ENCODE measurements around the gene GLIS1.

DNA sequence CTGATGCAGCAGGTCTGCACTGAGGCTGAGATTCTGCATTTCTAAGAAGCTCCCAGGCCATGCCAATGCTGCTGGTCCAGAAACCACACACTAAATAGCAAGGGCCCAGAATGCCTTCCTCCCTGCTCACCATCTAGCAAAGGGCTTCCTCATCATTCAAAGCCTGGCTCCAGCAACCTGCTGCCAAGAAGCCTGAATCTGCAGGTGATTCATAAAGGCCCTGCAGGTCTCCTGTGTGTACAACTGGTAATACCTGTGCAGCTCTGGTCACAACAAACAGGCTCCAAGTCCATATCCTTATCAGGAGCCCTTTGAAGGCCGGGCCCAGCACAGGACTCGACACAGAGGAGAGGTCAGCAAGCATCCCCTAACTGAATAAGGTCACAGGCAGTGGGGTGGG lies 26.7 kb downstream of the GLIS1 start:
- TF ChIP-seq, protein P1, sequence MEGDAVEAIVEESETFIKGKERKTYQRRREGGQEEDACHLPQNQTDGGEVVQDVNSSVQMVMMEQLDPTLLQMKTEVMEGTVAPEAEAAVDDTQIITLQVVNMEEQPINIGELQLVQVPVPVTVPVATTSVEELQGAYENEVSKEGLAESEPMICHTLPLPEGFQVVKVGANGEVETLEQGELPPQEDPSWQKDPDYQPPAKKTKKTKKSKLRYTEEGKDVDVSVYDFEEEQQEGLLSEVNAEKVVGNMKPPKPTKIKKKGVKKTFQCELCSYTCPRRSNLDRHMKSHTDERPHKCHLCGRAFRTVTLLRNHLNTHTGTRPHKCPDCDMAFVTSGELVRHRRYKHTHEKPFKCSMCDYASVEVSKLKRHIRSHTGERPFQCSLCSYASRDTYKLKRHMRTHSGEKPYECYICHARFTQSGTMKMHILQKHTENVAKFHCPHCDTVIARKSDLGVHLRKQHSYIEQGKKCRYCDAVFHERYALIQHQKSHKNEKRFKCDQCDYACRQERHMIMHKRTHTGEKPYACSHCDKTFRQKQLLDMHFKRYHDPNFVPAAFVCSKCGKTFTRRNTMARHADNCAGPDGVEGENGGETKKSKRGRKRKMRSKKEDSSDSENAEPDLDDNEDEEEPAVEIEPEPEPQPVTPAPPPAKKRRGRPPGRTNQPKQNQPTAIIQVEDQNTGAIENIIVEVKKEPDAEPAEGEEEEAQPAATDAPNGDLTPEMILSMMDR (conservative IDR thresholded peaks at IDR 0.05) = no peak
- no peak for TF ChIP-seq EZH2 (IDR thresholded peaks at IDR 0.05; ENCODE audit: low read depth)

Measured in PC-9 (cell line).